Thyroid gland (tissue), 4 donors: ENCODE data around the gene SLC25A39. TPM values are rescaled to one million over a fixed set of nuclear protein-coding genes. Genes with fewer than 3 reads are reported as not detected.
"Not testable (repeated sequence)": the region's sequence is repeated elsewhere in the genome, so short reads cannot be mapped to it uniquely, and the experiment has no call there.

ENCODE experiments used
- DNase-seq, 2 donors: peaks; one replicate each; pipeline ENCODE4 v3.0.0-alpha.2; 2019
- H3K27ac ChIP-seq, 3 donors: fragments of 200-600 bp; sonication (generic); 1 replicate in 2 of 3; 2 replicates in 1 of 3; pipeline ENCODE4 v1.5.1; 2016 to 2019; ENCODE audit warnings: mild to moderate bottlenecking in 1 of 3, moderate library complexity in 1 of 3
- H3K27me3 ChIP-seq: fragments of 200-600 bp; sonication (generic); one replicate; pipeline ENCODE4 v1.5.1; 2019
- H3K36me3 ChIP-seq, 2 donors: fragments of 200-600 bp; sonication (generic); one replicate each; pipeline ENCODE4 v1.5.1; 2016 to 2019
- H3K4me1 ChIP-seq, 2 donors: fragments of 200-600 bp; sonication (generic); one replicate each; pipeline ENCODE4 v1.5.1; 2017 to 2019
- H3K4me3 ChIP-seq, 3 donors: fragments of 200-600 bp; sonication (generic); replicated peaks in 1 of 3; 1 replicate in 2 of 3; 2 replicates in 1 of 3; pipeline ENCODE4 v1.5.1; 2016; ENCODE audit warnings: mild to moderate bottlenecking in 1 of 3
- H3K9me3 ChIP-seq: fragments of 200-600 bp; sonication (generic); one replicate; pipeline ENCODE4 v1.5.1; 2017
- POLR2A ChIP-seq, 2 donors: fragments of 450-650 bp; IDR thresholded peaks; one replicate each; pipeline ENCODE4 v1.6.1; 2017; ENCODE audit warnings: antibody characterized with exemption in 2 of 2, mild to moderate bottlenecking in 2 of 2, moderate library complexity in 1 of 2
- WGBS, 2 donors: methylation state at CpG; one replicate each; pipeline ENCODE4 v1.1.5; 2017; 5-methylcytosine and 5-hydroxymethylcytosine counted together
- intact Hi-C: fragments of 100-400 bp; cut with DNase I; formaldehyde crosslinking; loops from one replicate; pipeline ENCODE4 v1.15.1; 2023
- total RNA-seq, 4 donors: library from RNA; depleted of rRNA; stranded (reverse); fragments of >200 nt; gene quantifications; one replicate each; pipeline ENCODE4 v1.2.3, GENCODE V29; 2016
- TF ChIP-seq, protein P1 (sequence below), 6 experiments: fragments of 200-600 bp in 3 of 6; fragments of 450-650 bp in 3 of 6; sonication (generic) in 3 of 6; IDR thresholded peaks; one replicate each; pipeline ENCODE4 v1.5.1; 2016 to 2019; ENCODE audit warnings: antibody characterized with exemption in 6 of 6, mild to moderate bottlenecking in 2 of 6, inconsistent platforms in 1 of 6, moderate library complexity in 1 of 6

Gene SLC25A39
- total RNA-seq, 4 donors from 2014 or later, result 82.5 to 201 (median 144) TPM

GRCh38 chr17:44349553-44350070 is 25.0 kb upstream of the SLC25A39 start:
- intact Hi-C loops, result loop anchor here (5.0 kb wide), 1 partner anchor 147 kb away; no protein-coding TSS in a partner anchor
- Histone ChIP-seq H3K27ac (no peak overlapping the region), H3K36me3 (peaks cover 27 to 30% of the 10 kb centered on the region in 2 donors), H3K27me3 (no peaks in the 10 kb centered on the region), H3K4me1 (peaks cover 6 to 9% of the 10 kb centered on the region in 2 donors), H3K4me3 (no peak overlapping the region), H3K9me3 (no peaks in the 10 kb centered on the region)
- WGBS, 2 donors, result 90 to 94% methylated on average over 9 to 12 of the region's 12 CpGs
- DNase-seq, result no peak
- no peak for TF ChIP-seq POLR2A (IDR thresholded peaks at IDR 0.05)
- TF ChIP-seq, protein P1, sequence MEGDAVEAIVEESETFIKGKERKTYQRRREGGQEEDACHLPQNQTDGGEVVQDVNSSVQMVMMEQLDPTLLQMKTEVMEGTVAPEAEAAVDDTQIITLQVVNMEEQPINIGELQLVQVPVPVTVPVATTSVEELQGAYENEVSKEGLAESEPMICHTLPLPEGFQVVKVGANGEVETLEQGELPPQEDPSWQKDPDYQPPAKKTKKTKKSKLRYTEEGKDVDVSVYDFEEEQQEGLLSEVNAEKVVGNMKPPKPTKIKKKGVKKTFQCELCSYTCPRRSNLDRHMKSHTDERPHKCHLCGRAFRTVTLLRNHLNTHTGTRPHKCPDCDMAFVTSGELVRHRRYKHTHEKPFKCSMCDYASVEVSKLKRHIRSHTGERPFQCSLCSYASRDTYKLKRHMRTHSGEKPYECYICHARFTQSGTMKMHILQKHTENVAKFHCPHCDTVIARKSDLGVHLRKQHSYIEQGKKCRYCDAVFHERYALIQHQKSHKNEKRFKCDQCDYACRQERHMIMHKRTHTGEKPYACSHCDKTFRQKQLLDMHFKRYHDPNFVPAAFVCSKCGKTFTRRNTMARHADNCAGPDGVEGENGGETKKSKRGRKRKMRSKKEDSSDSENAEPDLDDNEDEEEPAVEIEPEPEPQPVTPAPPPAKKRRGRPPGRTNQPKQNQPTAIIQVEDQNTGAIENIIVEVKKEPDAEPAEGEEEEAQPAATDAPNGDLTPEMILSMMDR (IDR thresholded peaks at IDR 0.05), result no peak

GRCh38 chr17:44348988-44349364 is 24.4 kb upstream of the SLC25A39 start:
- intact Hi-C loops, result loop anchor here (5.0 kb wide), 1 partner anchor 147 kb away; no protein-coding TSS in a partner anchor
- H3K27me3 ChIP-seq, result no peaks in the 10 kb centered on the region
- no peak for DNase-seq
- no peak overlapping the region for H3K4me3 ChIP-seq
- 90 to 94% methylated on average over 4 to 6 of the region's 6 CpGs for WGBS, 2 donors
- no peak overlapping the region for H3K27ac ChIP-seq
- H3K9me3 ChIP-seq, result no peaks in the 10 kb centered on the region
- no peak for TF ChIP-seq POLR2A (IDR thresholded peaks at IDR 0.05)
- TF ChIP-seq, protein P1 (IDR thresholded peaks at IDR 0.05), result no peak
- H3K4me1 ChIP-seq, result peaks cover 6 to 14% of the 10 kb centered on the region in 2 donors
- H3K36me3 ChIP-seq, result peaks cover 27 to 30% of the 10 kb centered on the region in 2 donors

- TF ChIP-seq, protein P1 (IDR thresholded peaks at IDR 0.05), result no peak
- no peak for TF ChIP-seq POLR2A (IDR thresholded peaks at IDR 0.05)
- no peaks in the 10 kb centered on the region for H3K27me3 ChIP-seq
- 83 to 92% methylated on average over 8 to 9 of the region's 9 CpGs for whole genome bisulfite sequencing, 2 donors
- H3K9me3 ChIP-seq, result no peaks in the 10 kb centered on the region
- peaks cover 27 to 30% of the 10 kb centered on the region in 2 donors for H3K36me3 ChIP-seq
- peaks cover 6 to 14% of the 10 kb centered on the region in 2 donors for H3K4me1 ChIP-seq
- no peak overlapping the region for H3K27ac ChIP-seq
- intact Hi-C loops, result loop anchor here (5.0 kb wide), 1 partner anchor 146 kb away; no protein-coding TSS in a partner anchor
- no peak for DNase-seq
- no peak overlapping the region for H3K4me3 ChIP-seq
Measured at GRCh38 chr17:44348234-44348987, 23.8 kb upstream of the SLC25A39 start.

GRCh38 chr17:44347206-44348055 is 22.8 kb upstream of the SLC25A39 start:
- DNase-seq, H3K27ac ChIP-seq, H3K27me3 ChIP-seq, H3K4me3 ChIP-seq, H3K9me3 ChIP-seq: not testable (repeated sequence)
- intact Hi-C loops, result loop anchor here (5.0 kb wide), 1 partner anchor 145 kb away; no protein-coding TSS in a partner anchor
- 70 to 75% methylated on average over 18 of the region's 18 CpGs for WGBS, 2 donors
- peaks cover 21 to 27% of the 10 kb centered on the region in 2 donors for H3K36me3 ChIP-seq
- H3K4me1 ChIP-seq, result peaks cover 6 to 14% of the 10 kb centered on the region in 2 donors

- WGBS, 2 donors, result 71 to 78% methylated on average over 11 to 12 of the region's 13 CpGs
- Histone ChIP-seq H3K27ac (peak overlapping the region in 2 of 3 donors; percentile 12 to 83), H3K9me3 (no peaks in the 10 kb centered on the region), H3K4me3 (peak overlapping the region in 1 of 3 donors; percentile 88), H3K27me3 (no peaks in the 10 kb centered on the region), H3K36me3 (peaks cover 10 to 16% of the 10 kb centered on the region in 2 donors), H3K4me1 (peaks cover 6 to 14% of the 10 kb centered on the region in 2 donors)
- intact Hi-C loops, result loop anchor here (5.0 kb wide), 1 partner anchor 144 kb away; no protein-coding TSS in a partner anchor
- no peak for TF ChIP-seq POLR2A (IDR thresholded peaks at IDR 0.05)
- TF ChIP-seq, protein P1 (IDR thresholded peaks at IDR 0.05), result no peak
- no peak for DNase-seq
Measured at GRCh38 chr17:44346064-44346844, 21.6 kb upstream of the SLC25A39 start.
